HepG2 (cell line): Measurements from ENCODE around the gene CDCA5. TPM values are rescaled to one million over a fixed set of nuclear protein-coding genes. Genes with fewer than 3 reads are reported as not detected.
A peak's percentile ranks its signal among the peaks of the same experiment; 100 is the strongest.

ENCODE experiments used
- CBX2 ChIP-seq, 2 experiments: fragments of 200-600 bp in 1 of 2; sonication (generic); formaldehyde crosslinking in 1 of 2; IDR thresholded peaks; 2 replicates each; pipeline versions ENCODE4 v1.7.0 to v1.8.1; 2018 to 2022; ENCODE audit warnings: low read depth in 2 of 2, low read length in 1 of 2, mild to moderate bottlenecking in 1 of 2, missing genetic modification reagents in 1 of 2
- HMG20A ChIP-seq: IDR thresholded peaks from 2 replicates; pipeline ENCODE4 v1.6.1; 2016; ENCODE audit warnings: borderline replicate concordance
- HOXA5 ChIP-seq: sonication (generic); formaldehyde crosslinking; IDR thresholded peaks from 2 replicates; pipeline ENCODE4 v1.4.0; 2020; ENCODE audit warnings: missing genetic modification reagents
- KLF6 ChIP-seq: IDR thresholded peaks from 2 replicates; pipeline ENCODE4 v1.8.0; 2016; ENCODE audit warnings: missing biosample characterization, missing genetic modification reagents
- MED8 ChIP-seq: sonication (generic); formaldehyde crosslinking; IDR thresholded peaks from 2 replicates; pipeline ENCODE4 v1.8.1; 2023; ENCODE audit warnings: mild to moderate bottlenecking, missing genetic modification reagents; ENCODE audit not compliant: insufficient replicate concordance
- NAIF1 ChIP-seq: sonication (generic); formaldehyde crosslinking; IDR thresholded peaks from 2 replicates; pipeline ENCODE4 v1.5.0; 2020; ENCODE audit warnings: mild to moderate bottlenecking, missing genetic modification reagents, borderline replicate concordance
- NKX3-1 ChIP-seq: sonication (generic); formaldehyde crosslinking; IDR thresholded peaks from 2 replicates; pipeline ENCODE4 v1.5.0; 2020; ENCODE audit warnings: missing genetic modification reagents
- NONO ChIP-seq, 2 experiments: fragments of 450-650 bp in 1 of 2; sonication (generic) in 1 of 2; formaldehyde crosslinking in 1 of 2; IDR thresholded peaks in 1 of 2; conservative IDR thresholded peaks in 1 of 2; 2 replicates each; pipeline versions ENCODE4 v1.6.1 to v1.8.0; 2017 to 2022; ENCODE audit warnings: mild to moderate bottlenecking in 1 of 2, missing genetic modification reagents in 1 of 2, moderate library complexity in 1 of 2
- NR2F6 ChIP-seq, 2 experiments: IDR thresholded peaks; 2 replicates each; pipeline ENCODE4 v1.6.1; 2016; ENCODE audit warnings: antibody characterized with exemption in 1 of 2, mild to moderate bottlenecking in 1 of 2
- POLR2A ChIP-seq, 2 experiments: IDR thresholded peaks; 2 replicates each; pipeline ENCODE4 v1.6.1; 2011; ENCODE audit warnings: low read depth in 2 of 2, low read length in 2 of 2, mild to moderate bottlenecking in 1 of 2, moderate library complexity in 1 of 2; ENCODE audit not compliant: insufficient read depth in 1 of 2
- SALL2 ChIP-seq: sonication (generic); formaldehyde crosslinking; IDR thresholded peaks from 2 replicates; pipeline ENCODE4 v1.8.1; 2023; ENCODE audit warnings: mild to moderate bottlenecking, missing genetic modification reagents, inconsistent platforms
- TEAD3 ChIP-seq: optimal IDR thresholded peaks from 2 replicates; pipeline ENCODE3; 2016; ENCODE audit warnings: borderline replicate concordance
- TSC22D2 ChIP-seq: sonication (generic); formaldehyde crosslinking; IDR thresholded peaks from 2 replicates; pipeline ENCODE4 v1.5.1; 2020; ENCODE audit warnings: missing genetic modification reagents, mild to moderate bottlenecking, borderline replicate concordance
- ZBTB3 ChIP-seq: sonication (generic); formaldehyde crosslinking; IDR thresholded peaks from 2 replicates; pipeline ENCODE4 v1.4.0; 2020; ENCODE audit warnings: low read depth, mild to moderate bottlenecking, moderate library complexity, missing genetic modification reagents, borderline replicate concordance
- ZNF543 ChIP-seq: sonication (generic); formaldehyde crosslinking; IDR thresholded peaks from 2 replicates; pipeline ENCODE4 v1.4.0; 2020; ENCODE audit warnings: mild to moderate bottlenecking, missing genetic modification reagents
- ZNF556 ChIP-seq: sonication (generic); formaldehyde crosslinking; IDR thresholded peaks from 2 replicates; pipeline ENCODE4 v1.4.0; 2020; ENCODE audit warnings: mild to moderate bottlenecking, missing genetic modification reagents, borderline replicate concordance
- ZNF720 ChIP-seq: sonication (generic); formaldehyde crosslinking; IDR thresholded peaks from 2 replicates; pipeline ENCODE4 v1.4.0; 2020; ENCODE audit warnings: missing genetic modification reagents
- ZNF761 ChIP-seq: sonication (generic); formaldehyde crosslinking; conservative IDR thresholded peaks from 2 replicates; pipeline ENCODE4 v1.4.0; 2020; ENCODE audit warnings: mild to moderate bottlenecking, missing genetic modification reagents
- ZNF788 ChIP-seq: sonication (generic); formaldehyde crosslinking; IDR thresholded peaks from 2 replicates; pipeline ENCODE4 v1.5.0; 2020; ENCODE audit warnings: mild to moderate bottlenecking, missing genetic modification reagents, borderline replicate concordance
- polyA plus RNA-seq, 8 experiments: library from polyadenylated mRNA; depleted of rRNA in 3 of 8; stranded (reverse) in 7 of 8; unstranded in 1 of 8; fragments of >200 nt; fragmentation: Illumina TruSeq in 4 of 8; extraction: Trizol in 4 of 8; gene quantifications; 2 replicates each; pipeline versions ENCODE4 v1.2.1 to v1.2.3, GENCODE V29; 2011 to 2016; ENCODE audit warnings: low read depth in 4 of 8, missing spikeins in 1 of 8, mixed read lengths in 1 of 8; ENCODE audit not compliant: insufficient read depth in 1 of 8
- total RNA-seq, 5 experiments: library from RNA; depleted of rRNA; stranded (reverse); fragments of >200 nt; fragmentation: Illumina TruSeq; extraction: Trizol; gene quantifications; 2 replicates each; pipeline ENCODE4 v1.2.3, GENCODE V29; 2016; ENCODE audit warnings: low read depth in 1 of 5
- TF ChIP-seq, protein P1 (sequence below): sonication (generic); formaldehyde crosslinking; IDR thresholded peaks from 2 replicates; pipeline ENCODE4 v1.5.1; 2020; ENCODE audit warnings: mild to moderate bottlenecking, moderate library complexity, missing genetic modification reagents
- TF ChIP-seq, protein P2 (sequence below): IDR thresholded peaks from 2 replicates; pipeline ENCODE4 v1.6.1; 2016; ENCODE audit warnings: missing genetic modification reagents, missing compliant biosample characterization
- TF ChIP-seq, protein P3 (sequence below): sonication (generic); formaldehyde crosslinking; IDR thresholded peaks from 2 replicates; pipeline ENCODE4 v1.4.0; 2020; ENCODE audit warnings: missing genetic modification reagents

The CDCA5 gene
- total and polyA plus RNA-seq, 2 of the 13 experiments (the other 11 are each of a cell fraction or from before 2014, with no cell fraction given) = 13.5 to 50.6 TPM

DNA sequence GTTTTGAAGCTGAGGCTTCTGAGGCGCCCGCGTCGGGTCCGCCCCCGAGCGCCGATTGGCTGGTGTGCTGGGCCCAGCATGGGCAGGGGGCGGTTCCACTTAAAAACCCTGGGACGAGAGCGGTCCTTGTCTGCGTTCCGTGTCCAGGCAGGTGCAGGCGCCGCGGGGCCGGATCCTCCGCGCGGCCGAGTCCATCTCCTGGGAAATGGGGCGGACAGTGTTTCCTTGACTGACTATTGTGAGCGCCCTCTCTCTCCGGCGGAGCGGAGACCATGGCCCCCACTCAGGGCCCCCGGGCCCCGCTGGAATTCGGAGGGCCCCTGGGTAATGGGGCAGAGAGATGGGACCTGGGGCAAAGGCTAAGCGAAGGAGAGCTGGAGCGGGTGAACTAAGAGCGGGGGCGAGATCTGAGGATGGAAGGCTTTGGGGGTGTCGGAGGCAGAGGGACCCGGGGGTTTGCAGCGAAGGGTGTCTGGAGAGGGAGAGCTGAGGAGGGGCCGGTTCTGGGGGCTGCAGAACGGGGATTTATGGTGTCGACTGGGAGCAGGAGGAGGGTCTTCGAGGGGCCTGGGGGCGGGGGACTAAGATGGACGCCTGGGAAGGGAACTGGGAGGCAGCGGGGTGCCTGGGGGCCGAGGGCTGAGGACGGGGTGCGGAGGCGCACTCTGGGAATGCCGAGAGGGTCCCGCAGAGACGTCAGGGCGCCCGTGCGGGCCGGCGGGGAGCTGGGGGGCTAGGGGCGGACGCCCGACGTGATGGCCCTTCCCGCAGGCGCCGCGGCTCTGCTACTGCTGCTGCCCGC is 28.1 kb upstream of the CDCA5 start, which contains the start of gene TM7SF2 (continued):
- TF ChIP-seq, protein P1, sequence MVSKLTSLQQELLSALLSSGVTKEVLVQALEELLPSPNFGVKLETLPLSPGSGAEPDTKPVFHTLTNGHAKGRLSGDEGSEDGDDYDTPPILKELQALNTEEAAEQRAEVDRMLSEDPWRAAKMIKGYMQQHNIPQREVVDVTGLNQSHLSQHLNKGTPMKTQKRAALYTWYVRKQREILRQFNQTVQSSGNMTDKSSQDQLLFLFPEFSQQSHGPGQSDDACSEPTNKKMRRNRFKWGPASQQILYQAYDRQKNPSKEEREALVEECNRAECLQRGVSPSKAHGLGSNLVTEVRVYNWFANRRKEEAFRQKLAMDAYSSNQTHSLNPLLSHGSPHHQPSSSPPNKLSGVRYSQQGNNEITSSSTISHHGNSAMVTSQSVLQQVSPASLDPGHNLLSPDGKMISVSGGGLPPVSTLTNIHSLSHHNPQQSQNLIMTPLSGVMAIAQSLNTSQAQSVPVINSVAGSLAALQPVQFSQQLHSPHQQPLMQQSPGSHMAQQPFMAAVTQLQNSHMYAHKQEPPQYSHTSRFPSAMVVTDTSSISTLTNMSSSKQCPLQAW = peak; percentile 62; the same call in 1 of the 2 replicates
- TF ChIP-seq NKX3-1 (CRISPR knock-in tag) = no peak; the same call in 1 of the 2 replicates
- TF ChIP-seq ZNF761 (CRISPR knock-in tag) = 0 out of 2 replicates have a peak, but pooled peaks have one; percentile 23
- no peak for TF ChIP-seq HMG20A (CRISPR knock-in tag)
- TF ChIP-seq, protein P2, sequence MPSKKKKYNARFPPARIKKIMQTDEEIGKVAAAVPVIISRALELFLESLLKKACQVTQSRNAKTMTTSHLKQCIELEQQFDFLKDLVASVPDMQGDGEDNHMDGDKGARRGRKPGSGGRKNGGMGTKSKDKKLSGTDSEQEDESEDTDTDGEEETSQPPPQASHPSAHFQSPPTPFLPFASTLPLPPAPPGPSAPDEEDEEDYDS = peak; percentile 99
- 0 out of 2 replicates have a peak, but pooled peaks have one; percentile 31 for TF ChIP-seq ZBTB3 (CRISPR knock-in tag)
- 0 out of 2 replicates have a peak, but pooled peaks have one; percentile 41 for TF ChIP-seq KLF6 (CRISPR knock-in tag)
- TF ChIP-seq, protein P3, sequence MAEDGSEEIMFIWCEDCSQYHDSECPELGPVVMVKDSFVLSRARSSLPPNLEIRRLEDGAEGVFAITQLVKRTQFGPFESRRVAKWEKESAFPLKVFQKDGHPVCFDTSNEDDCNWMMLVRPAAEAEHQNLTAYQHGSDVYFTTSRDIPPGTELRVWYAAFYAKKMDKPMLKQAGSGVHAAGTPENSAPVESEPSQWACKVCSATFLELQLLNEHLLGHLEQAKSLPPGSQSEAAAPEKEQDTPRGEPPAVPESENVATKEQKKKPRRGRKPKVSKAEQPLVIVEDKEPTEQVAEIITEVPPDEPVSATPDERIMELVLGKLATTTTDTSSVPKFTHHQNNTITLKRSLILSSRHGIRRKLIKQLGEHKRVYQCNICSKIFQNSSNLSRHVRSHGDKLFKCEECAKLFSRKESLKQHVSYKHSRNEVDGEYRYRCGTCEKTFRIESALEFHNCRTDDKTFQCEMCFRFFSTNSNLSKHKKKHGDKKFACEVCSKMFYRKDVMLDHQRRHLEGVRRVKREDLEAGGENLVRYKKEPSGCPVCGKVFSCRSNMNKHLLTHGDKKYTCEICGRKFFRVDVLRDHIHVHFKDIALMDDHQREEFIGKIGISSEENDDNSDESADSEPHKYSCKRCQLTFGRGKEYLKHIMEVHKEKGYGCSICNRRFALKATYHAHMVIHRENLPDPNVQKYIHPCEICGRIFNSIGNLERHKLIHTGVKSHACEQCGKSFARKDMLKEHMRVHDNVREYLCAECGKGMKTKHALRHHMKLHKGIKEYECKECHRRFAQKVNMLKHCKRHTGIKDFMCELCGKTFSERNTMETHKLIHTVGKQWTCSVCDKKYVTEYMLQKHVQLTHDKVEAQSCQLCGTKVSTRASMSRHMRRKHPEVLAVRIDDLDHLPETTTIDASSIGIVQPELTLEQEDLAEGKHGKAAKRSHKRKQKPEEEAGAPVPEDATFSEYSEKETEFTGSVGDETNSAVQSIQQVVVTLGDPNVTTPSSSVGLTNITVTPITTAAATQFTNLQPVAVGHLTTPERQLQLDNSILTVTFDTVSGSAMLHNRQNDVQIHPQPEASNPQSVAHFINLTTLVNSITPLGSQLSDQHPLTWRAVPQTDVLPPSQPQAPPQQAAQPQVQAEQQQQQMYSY (CRISPR knock-in tag) = peak; percentile 47; the same call in 1 of the 2 replicates
- TF ChIP-seq HOXA5 (CRISPR knock-in tag) = peak; percentile 75
- peak in 1 of 2 experiments; percentile 98; a peak in 2 of 4 replicates for TF ChIP-seq POLR2A (IDR thresholded peaks at IDR 0.05; ENCODE audit: insufficient read depth in 1 of 2, low read depth in 2 of 2, low read length in 2 of 2)
- peak; percentile 45; the same call in 1 of the 2 replicates for TF ChIP-seq ZNF556 (CRISPR knock-in tag)
- TF ChIP-seq NONO (IDR thresholded peaks at IDR 0.05) = no peak
- TF ChIP-seq NONO (CRISPR knock-in tag; conservative IDR thresholded peaks at IDR 0.05) = peak; percentile 69
- TF ChIP-seq ZNF543 (CRISPR knock-in tag) = peak; percentile 77; the same call in 1 of the 2 replicates
- TF ChIP-seq TEAD3 (CRISPR knock-in tag) = peak; percentile 50
- no peak for TF ChIP-seq NR2F6 (IDR thresholded peaks at IDR 0.05)
- TF ChIP-seq NR2F6 (CRISPR knock-in tag; IDR thresholded peaks at IDR 0.05) = 0 out of 2 replicates have a peak, but pooled peaks have one; percentile 23
- no peak; the same call in 1 of the 2 replicates for TF ChIP-seq TSC22D2 (CRISPR knock-in tag)
- peak; percentile 47 for TF ChIP-seq MED8 (CRISPR knock-in tag)
- no peak for TF ChIP-seq CBX2 (IDR thresholded peaks at IDR 0.05; ENCODE audit: low read depth, low read length)
- TF ChIP-seq CBX2 (CRISPR knock-in tag; IDR thresholded peaks at IDR 0.05; ENCODE audit: low read depth) = no peak
- TF ChIP-seq ZNF720 (CRISPR knock-in tag) = no peak
- TF ChIP-seq SALL2 (CRISPR knock-in tag) = peak; percentile 84
- 0 out of 2 replicates have a peak, but pooled peaks have one; percentile 4 for TF ChIP-seq ZNF788
- TF ChIP-seq NAIF1 (CRISPR knock-in tag) = peak; percentile 64; the same call in 1 of the 2 replicates
